ENCODE results near the gene C1orf226. TPM values are rescaled to one million over a fixed set of nuclear protein-coding genes. Genes with fewer than 3 reads are reported as not detected.

C1orf226 gene
- total RNA-seq, 1 experiment from 2014 or later, result 0.63 TPM

GRCh38 chr1:162384601-162385279 lies 3.2 kb downstream of the C1orf226 start:
- no peak for DNase-seq (ENCODE audit: low read depth)

DNA sequence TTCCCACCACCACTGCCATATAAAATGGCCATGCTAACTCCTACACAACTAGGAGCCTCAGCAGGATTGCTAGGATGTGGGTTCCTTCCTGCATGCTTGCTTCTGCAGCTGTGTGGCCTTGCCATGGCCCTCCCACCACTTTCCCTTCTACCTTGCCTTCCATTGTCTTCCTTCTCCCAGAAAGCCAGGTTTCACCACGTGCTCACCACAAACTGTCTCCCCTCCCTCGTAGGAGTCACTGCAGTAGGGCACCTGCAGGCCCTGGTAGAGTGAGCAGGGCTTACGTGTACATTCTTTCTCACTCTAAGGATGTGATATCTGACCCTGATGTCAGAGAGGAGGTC lies 3.7 kb downstream of the C1orf226 start:
- DNase-seq (ENCODE audit: low read depth), result no peak

GRCh38 chr1:162385702-162386101 lies 4.2 kb downstream of the C1orf226 start:
- no peak for DNase-seq (ENCODE audit: low read depth)

- DNase-seq (ENCODE audit: low read depth), result no peak
Measured at GRCh38 chr1:162386292-162387225, 5.0 kb downstream of the C1orf226 start.

DNA sequence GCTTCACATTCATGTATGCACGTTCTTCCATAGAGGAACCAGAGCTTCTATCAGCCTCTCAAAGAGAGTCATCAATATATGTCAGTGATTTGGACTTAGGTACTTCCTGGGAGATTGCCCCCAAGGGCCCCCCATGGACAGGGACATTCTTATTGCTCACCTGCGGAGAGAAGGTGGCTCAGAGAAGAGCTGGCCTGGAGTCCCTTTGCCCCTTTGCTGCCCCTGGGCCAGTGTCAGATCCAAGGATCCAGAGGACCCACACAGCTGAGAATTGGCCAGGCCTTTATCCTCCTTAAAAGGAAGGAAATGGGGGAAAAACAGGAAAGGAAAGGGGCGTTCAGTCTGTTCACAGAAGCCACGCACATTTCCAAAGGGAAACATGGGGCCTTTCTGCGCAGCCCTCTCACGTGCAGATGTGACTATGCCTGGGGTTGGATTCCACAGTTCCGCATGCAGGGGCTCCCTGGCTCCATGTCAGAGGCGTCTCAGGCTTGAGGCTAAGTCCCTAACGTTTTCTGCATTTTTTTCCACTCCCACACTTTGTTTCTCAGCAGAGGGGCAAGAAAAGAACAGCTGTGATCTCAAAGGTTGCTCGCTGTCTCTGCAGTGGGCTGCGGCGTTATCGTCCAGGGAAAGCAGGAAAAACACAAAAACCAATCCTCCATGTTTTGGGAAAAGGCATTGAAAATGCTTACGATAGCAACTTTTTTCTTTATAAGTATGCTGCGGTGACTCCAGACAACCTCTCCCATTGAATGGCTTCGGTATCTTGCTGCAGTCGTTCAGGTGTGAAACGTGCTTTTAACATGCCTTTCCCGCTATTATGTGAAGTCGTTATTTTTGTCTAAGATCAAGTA lies 5.9 kb downstream of the C1orf226 start:
- no peak for DNase-seq (ENCODE audit: low read depth)

DNA sequence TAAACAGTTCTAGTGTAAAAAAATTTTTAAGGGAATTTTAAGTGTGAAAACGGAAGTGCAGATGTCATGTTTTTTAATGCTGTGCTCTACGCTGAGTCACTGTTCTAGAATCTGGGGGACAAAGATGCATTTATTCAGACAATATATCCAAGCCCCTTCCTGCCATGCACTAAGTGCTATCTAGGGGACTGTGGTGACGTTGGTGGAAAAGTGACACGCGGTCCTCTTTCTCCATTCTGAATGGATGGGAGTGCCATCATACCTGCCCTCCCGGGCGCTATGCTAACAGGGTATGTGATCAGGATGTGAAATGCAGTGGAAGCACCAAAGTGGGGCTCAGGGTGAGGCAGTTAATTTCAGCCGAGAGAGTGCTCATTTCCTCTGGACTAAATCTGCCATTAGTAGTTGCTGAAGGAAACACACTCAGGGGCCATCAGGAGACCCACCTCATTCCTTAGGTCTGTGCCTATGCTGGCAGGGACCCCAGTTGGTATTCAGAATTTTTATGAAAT lies 6.6 kb downstream of the C1orf226 start:
- DNase-seq (ENCODE audit: low read depth), result no peak

GRCh38 chr1:162388615-162389014 lies 7.1 kb downstream of the C1orf226 start:
- DNase-seq (ENCODE audit: low read depth), result peak; percentile 90

DNA sequence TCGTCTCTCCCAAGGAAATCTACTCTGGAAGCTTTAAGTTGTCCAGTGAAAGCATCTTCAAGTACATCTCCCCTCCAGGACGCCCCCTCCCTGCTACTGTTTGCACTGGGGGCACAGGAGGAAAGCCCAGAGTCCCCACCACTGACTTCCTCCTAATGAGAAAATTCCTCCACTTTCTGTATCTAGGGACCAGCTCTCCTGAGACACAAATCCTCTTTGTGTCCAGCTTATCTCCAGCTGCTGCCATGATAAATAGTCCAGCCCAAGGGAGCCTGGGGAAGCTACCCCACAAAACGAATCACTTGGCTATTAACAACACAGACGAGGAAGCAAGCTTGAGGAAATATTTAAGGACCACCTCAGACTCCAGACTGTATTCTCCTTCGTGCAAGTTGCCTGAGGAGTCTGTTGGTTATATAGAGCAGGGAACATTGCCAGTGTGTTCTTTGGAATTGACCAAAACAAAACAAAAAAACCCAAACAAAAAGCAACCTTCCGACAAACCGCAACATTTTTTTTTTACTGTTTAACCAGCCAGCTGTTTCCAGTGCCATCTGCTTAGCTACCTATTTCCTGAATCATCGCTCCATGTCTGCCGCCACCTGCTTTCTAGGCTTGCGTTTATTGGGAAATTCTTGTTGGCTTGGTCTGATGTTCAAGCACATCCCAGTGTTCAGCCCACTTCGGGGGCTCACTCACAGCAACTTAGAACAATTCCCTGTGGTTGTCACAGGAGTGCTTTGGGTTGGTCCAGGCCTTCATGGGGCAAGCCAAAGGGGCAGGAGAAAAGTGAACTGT lies 7.7 kb downstream of the C1orf226 start:
- DNase-seq (ENCODE audit: low read depth), result peak; percentile 99

- peak; percentile 72 for DNase-seq (ENCODE audit: low read depth)
Measured at GRCh38 chr1:162389971-162390370, 8.4 kb downstream of the C1orf226 start.

DNA sequence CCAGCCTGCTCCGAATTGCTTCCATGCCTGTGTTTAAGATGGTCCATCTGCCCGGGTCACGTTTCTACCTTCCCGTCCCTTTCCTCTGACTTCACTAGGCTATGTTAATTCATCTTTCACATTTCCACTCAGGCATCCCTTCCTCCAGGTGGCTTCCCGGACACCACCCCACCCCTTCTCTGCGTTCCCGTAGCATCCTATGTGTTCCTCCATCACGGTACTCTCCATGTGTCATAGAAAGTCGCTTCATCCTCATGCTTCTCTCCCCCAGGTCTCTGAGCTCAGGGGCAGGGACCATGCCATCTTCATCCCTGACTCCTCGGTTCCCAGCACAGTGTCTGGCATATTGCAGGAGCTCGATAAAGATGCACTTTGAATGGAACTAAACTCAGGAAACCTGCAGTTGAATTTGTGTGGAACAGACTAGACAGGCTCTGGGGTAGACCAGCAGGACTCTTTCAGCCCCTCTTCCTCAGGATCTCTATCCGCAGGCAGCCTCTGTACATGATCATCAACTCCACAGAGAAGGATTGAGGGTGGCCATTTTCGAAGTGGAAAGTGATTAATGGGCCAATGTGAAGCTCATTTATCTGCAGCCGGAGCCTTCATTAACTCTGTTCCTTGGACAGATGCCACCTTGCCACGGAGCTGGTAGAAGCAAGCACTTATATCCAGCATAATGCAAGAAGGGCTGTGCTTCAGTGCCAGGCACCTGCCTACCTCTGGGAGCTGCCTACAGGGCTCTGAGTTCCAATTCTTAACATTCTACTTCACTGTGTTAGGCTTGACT lies 9.1 kb downstream of the C1orf226 start:
- no peak for DNase-seq (ENCODE audit: low read depth)

GRCh38 chr1:162391790-162392563 lies 10.4 kb downstream of the C1orf226 start:
- DNase-seq (ENCODE audit: low read depth), result peak; percentile 56

DNA sequence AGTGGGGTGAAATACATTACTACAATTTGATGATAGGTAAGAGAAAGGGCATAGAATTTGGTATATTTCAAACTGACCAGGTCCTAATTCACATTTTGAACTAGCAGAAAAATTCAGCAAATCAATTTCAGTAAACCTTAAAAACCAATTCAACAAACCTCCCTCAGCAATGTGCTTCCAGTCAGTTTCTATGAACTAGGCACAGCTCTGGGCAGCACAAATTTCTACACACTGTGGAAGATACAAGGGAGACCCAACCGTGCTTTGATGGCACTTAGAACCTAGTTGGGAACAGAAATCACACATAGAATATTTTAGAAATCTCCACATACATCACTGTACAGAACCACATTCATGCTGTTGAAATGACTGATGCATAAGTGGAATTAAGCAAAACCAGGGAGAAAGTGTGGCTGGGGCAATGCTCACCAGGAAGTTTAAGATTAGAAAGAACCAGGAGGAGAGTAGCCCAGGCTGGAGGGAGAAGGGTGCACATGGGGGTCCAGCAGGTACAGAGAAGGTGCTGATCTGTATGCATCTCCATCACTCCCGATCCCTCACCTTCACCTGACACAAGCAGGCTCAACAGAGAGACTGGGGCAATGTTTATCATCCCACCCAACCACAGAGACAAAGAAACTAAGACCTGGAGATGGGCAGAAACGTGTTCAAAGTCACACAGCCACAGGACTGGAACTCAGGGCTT lies 14.8 kb downstream of the C1orf226 start:
- no peak for DNase-seq (ENCODE audit: low read depth)

DNA sequence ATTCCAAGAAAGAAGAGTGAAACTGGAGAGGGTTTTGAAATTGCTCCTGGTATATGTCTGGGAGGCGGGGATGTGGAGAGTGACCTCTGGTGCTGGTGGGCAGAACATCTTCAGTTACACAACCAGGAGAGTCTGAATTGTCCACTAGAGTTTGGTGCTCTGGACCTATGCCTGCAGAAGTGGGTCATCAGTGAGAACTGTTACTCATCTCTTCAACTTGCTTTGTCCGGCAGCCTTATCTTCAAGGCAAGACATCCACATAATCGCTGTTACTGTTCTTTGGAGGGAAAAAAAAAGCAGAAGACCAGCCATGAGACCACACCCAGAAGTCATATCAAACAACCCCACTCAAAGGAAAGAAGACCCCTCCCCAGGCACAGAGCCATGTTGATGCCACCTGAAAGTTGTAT lies 15.5 kb downstream of the C1orf226 start:
- DNase-seq (ENCODE audit: low read depth), result peak; percentile 30

GRCh38 chr1:162397943-162398560 lies 16.5 kb downstream of the C1orf226 start:
- DNase-seq (ENCODE audit: low read depth), result peak; percentile 48

- no peak for DNase-seq (ENCODE audit: low read depth)
Measured at GRCh38 chr1:162398999-162399580, 17.6 kb downstream of the C1orf226 start.

DNA sequence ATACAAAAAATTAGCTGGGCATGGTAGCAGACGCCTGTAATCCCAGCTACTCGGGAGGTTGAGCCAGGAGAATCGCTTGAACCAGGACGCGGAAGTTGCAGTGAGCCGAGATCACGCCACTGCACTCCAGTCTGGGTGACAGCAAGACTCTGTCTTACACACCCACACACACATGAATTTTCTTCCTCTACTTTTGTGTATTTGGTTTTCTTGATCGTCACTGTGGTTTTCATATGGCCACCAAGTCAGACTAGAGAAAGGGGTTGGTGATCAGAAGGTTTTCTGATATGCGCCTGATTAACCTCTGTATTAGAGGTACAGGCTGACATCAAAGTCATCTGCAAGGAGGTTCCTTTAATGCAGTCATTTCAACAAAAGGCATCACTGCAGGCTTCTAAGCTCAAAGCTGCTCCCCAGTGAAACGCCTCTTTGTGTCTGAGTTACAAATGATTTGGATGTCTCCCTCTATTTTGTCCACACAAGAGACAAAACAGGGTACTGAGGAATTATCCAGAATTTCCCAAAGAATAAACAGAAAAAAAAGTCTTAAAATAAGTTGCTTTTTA lies 19.3 kb downstream of the C1orf226 start:
- DNase-seq (ENCODE audit: low read depth), result no peak

GRCh38 chr1:162404550-162405160 lies 23.1 kb downstream of the C1orf226 start:
- DNase-seq (ENCODE audit: low read depth), result peak; percentile 81
